ENCODE results near the gene SNX32. TPM values are rescaled to one million over a fixed set of nuclear protein-coding genes. Genes with fewer than 3 reads are reported as not detected.

SNX32 gene
- total and polyA plus RNA-seq, 9 of the 15 experiments (the other 6 are each of a cell fraction or from before 2014, with no cell fraction given): 0.03 TPM; not detected in 7

DNA sequence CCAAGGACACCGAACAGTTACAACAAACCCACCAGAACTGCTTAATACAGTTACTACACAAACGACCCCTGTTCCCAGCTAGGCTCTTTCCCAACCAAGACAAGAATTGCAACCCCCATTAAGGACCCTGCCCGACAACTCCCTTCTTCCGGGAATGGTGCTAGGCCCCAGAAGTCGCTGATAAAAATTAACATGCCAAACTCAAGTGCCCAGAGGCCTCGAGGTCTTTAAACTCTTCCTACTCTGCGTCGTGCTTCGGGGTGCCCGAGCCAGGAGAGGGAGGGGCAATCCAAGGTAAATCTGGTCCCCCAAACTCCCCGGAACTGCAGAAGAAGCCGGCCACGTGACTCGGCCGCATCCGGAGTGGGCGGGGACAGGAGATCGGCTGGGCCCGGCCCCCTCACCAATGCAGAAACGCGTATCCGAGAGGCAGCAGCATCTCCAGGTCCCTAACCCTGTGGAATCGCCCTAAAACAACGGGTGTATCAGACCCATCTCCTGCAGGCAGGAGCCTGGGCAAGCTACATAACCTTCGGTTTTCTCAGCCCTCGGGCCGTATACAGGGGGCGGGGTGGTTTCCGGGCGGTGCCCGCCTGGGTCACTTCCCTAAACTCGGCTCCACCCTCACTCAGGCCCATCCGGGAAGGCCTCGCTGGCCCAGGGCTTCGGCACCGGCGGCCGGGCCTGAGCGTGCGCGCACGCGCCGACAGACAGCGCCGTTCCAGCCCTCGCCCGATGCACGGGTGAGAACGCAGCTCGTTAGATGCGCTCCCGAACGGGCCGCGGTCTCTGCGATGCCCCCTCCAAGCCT, 23.1 kb downstream of the SNX32 start (continued):
- TF ChIP-seq, protein P1, sequence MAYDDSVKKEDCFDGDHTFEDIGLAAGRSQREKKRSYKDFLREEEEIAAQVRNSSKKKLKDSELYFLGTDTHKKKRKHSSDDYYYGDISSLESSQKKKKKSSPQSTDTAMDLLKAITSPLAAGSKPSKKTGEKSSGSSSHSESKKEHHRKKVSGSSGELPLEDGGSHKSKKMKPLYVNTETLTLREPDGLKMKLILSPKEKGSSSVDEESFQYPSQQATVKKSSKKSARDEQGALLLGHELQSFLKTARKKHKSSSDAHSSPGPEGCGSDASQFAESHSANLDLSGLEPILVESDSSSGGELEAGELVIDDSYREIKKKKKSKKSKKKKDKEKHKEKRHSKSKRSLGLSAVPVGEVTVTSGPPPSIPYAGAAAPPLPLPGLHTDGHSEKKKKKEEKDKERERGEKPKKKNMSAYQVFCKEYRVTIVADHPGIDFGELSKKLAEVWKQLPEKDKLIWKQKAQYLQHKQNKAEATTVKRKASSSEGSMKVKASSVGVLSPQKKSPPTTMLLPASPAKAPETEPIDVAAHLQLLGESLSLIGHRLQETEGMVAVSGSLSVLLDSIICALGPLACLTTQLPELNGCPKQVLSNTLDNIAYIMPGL (CRISPR knock-in tag; IDR thresholded peaks at IDR 0.05): peak; percentile 4
- TF ChIP-seq, protein P2, sequence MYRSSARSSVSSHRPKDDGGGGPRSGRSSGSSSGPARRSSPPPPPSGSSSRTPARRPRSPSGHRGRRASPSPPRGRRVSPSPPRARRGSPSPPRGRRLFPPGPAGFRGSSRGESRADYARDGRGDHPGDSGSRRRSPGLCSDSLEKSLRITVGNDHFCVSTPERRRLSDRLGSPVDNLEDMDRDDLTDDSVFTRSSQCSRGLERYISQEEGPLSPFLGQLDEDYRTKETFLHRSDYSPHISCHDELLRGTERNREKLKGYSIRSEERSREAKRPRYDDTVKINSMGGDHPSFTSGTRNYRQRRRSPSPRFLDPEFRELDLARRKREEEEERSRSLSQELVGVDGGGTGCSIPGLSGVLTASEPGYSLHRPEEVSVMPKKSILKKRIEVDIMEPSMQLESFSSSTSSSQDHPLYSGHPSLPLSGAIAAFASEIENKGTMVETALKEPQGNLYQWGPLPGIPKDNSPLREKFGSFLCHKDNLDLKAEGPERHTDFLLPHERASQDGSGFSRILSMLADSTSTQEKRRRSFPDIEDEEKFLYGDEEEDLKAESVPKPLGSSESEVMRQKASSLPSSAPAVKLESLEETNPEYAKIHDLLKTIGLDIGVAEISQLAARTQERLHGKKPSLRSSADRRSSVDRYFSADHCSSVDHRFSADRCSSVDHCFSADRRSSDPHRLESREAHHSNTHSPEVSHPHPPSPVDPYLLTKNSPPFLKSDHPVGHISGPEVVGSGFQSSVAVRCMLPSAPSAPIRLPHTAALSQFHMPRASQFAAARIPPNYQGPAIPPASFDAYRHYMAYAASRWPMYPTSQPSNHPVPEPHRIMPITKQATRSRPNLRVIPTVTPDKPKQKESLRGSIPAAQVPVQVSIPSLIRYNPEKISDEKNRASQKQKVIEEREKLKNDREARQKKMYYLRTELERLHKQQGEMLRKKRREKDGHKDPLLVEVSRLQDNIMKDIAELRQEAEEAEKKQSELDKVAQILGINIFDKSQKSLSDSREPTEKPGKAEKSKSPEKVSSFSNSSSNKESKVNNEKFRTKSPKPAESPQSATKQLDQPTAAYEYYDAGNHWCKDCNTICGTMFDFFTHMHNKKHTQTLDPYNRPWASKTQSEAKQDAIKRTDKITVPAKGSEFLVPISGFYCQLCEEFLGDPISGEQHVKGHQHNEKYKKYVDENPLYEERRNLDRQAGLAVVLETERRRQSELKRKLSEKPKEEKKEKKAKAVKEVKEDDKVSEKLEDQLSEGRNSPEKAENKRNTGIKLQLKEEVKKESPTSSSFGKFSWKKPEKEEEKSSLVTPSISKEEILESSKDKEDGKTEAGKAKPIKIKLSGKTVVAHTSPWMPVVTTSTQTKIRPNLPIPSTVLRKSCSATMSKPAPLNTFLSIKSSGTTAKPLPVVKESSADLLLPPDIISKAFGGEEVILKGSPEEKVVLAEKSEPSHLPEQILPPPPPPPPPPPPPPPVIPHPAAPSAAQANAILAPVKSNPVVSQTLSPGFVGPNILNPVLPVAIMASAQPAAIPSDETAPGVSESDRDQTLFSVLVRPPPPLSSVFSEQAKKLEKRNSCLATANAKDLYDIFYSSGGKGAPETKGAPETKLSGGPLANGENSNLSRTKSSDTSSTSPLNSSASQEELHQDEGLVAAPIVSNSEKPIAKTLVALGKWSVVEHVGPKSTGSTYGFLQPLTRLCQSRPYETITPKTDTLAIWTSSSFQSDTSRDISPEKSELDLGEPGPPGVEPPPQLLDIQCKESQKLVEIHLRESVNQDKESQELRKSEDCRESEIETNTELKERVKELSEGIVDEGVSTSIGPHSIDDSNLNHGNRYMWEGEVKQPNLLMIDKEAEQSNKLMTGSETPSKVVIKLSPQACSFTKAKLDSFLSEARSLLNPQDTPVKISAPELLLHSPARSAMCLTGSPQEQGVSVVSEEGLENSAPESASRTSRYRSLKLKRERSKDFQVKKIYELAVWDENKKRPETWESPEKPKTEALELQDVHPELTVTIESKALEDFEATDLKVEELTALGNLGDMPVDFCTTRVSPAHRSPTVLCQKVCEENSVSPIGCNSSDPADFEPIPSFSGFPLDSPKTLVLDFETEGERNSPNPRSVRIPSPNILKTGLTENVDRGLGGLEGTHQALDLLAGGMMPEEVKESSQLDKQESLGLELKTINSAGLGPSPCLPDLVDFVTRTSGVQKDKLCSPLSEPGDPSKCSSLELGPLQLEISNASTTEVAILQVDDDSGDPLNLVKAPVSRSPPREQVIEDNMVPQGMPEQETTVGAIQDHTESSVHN (IDR thresholded peaks at IDR 0.05; ENCODE audit: borderline replicate concordance in 1 of 2, low read depth in 1 of 2): no peak
- TF ChIP-seq PRMT5 (CRISPR knock-in tag; IDR thresholded peaks at IDR 0.05) (no peak), TEAD4 (IDR thresholded peaks at IDR 0.05; ENCODE audit: low read length) (no peak), TEAD4 (CRISPR knock-in tag; IDR thresholded peaks at IDR 0.05; ENCODE audit: borderline replicate concordance) (no peak), SIN3A (IDR thresholded peaks at IDR 0.05; ENCODE audit: borderline replicate concordance in 2 of 2, control insufficient read depth in 1 of 2, low read depth in 2 of 2, low read length in 2 of 2) (peak; percentile 87 to 95; a peak in 3 of 4 replicates), SMARCA4 (IDR thresholded peaks at IDR 0.05) (no peak)
- TF ChIP-seq, protein P3, sequence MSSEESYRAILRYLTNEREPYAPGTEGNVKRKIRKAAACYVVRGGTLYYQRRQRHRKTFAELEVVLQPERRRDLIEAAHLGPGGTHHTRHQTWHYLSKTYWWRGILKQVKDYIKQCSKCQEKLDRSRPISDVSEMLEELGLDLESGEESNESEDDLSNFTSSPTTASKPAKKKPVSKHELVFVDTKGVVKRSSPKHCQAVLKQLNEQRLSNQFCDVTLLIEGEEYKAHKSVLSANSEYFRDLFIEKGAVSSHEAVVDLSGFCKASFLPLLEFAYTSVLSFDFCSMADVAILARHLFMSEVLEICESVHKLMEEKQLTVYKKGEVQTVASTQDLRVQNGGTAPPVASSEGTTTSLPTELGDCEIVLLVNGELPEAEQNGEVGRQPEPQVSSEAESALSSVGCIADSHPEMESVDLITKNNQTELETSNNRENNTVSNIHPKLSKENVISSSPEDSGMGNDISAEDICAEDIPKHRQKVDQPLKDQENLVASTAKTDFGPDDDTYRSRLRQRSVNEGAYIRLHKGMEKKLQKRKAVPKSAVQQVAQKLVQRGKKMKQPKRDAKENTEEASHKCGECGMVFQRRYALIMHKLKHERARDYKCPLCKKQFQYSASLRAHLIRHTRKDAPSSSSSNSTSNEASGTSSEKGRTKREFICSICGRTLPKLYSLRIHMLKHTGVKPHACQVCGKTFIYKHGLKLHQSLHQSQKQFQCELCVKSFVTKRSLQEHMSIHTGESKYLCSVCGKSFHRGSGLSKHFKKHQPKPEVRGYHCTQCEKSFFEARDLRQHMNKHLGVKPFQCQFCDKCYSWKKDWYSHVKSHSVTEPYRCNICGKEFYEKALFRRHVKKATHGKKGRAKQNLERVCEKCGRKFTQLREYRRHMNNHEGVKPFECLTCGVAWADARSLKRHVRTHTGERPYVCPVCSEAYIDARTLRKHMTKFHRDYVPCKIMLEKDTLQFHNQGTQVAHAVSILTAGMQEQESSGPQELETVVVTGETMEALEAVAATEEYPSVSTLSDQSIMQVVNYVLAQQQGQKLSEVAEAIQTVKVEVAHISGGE (CRISPR knock-in tag; IDR thresholded peaks at IDR 0.05): peak in 2 of 3 experiments; percentile 67 to 68; a peak in 3 of 6 replicates
- TF ChIP-seq, protein P4, sequence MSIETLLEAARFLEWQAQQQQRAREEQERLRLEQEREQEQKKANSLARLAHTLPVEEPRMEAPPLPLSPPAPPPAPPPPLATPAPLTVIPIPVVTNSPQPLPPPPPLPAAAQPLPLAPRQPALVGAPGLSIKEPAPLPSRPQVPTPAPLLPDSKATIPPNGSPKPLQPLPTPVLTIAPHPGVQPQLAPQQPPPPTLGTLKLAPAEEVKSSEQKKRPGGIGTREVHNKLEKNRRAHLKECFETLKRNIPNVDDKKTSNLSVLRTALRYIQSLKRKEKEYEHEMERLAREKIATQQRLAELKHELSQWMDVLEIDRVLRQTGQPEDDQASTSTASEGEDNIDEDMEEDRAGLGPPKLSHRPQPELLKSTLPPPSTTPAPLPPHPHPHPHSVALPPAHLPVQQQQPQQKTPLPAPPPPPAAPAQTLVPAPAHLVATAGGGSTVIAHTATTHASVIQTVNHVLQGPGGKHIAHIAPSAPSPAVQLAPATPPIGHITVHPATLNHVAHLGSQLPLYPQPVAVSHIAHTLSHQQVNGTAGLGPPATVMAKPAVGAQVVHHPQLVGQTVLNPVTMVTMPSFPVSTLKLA (conservative IDR thresholded peaks at IDR 0.05): peak; percentile 98 to 99
